MG63 (cell line): ENCODE data around the gene DACT1. TPM values are rescaled to one million over a fixed set of nuclear protein-coding genes. Genes with fewer than 3 reads are reported as not detected.

Source experiments
- DNase-seq: peaks from one replicate; pipeline ENCODE4 v3.0.0-alpha.2; 2020
- H3K27me3 ChIP-seq: fragments of 250-450 bp; sonication (Bioruptor Pico); 2 replicates; pipeline ENCODE4 v1.5.1; 2020; ENCODE audit warnings: mild to moderate bottlenecking, moderate library complexity
- H3K36me3 ChIP-seq: fragments of 250-450 bp; sonication (Bioruptor Pico); 2 replicates; pipeline ENCODE4 v1.5.1; 2020; ENCODE audit warnings: mild to moderate bottlenecking, moderate library complexity
- H3K4me3 ChIP-seq: fragments of 250-450 bp; sonication (Bioruptor Pico); 2 replicates; pipeline ENCODE4 v1.5.1; 2020; ENCODE audit warnings: mild to moderate bottlenecking, moderate library complexity
- H3K9me3 ChIP-seq: fragments of 250-450 bp; sonication (Bioruptor Pico); 2 replicates; pipeline ENCODE4 v1.5.1; 2020; ENCODE audit warnings: mild to moderate bottlenecking, moderate library complexity
- total RNA-seq: library from RNA; depleted of rRNA; stranded (reverse); fragments of >200 nt; shearing (Covaris generic); gene quantifications from 2 replicates; pipeline ENCODE4 v1.2.3, GENCODE V29; 2014; ENCODE audit warnings: low replicate concordance; rRNA removed

DACT1 gene
- total RNA-seq, 1 experiment from 2014 or later, result 2.6 TPM

GRCh38 chr14:58677996-58678395 lies 40.2 kb downstream of the DACT1 start:
- no peak overlapping the region for H3K4me3 ChIP-seq
- no peak for DNase-seq
- no peaks in the 10 kb centered on the region for H3K27me3 ChIP-seq
- no peaks in the 10 kb centered on the region for H3K36me3 ChIP-seq
- H3K9me3 ChIP-seq, result no peaks in the 10 kb centered on the region

- H3K27me3 ChIP-seq, result no peaks in the 10 kb centered on the region
- H3K4me3 ChIP-seq, result no peak overlapping the region
- no peaks in the 10 kb centered on the region for H3K9me3 ChIP-seq
- no peaks in the 10 kb centered on the region for H3K36me3 ChIP-seq
- DNase-seq, result no peak
Measured at GRCh38 chr14:58680698-58681097, 42.9 kb downstream of the DACT1 start.

GRCh38 chr14:58687232-58687795 lies 49.6 kb downstream of the DACT1 start:
- no peak for DNase-seq
- Histone ChIP-seq H3K36me3 (no peaks in the 10 kb centered on the region), H3K9me3 (no peaks in the 10 kb centered on the region), H3K27me3 (no peaks in the 10 kb centered on the region), H3K4me3 (no peak overlapping the region)

- H3K27me3 ChIP-seq, result no peaks in the 10 kb centered on the region
- DNase-seq, result no peak
- H3K36me3 ChIP-seq, result no peaks in the 10 kb centered on the region
- no peak overlapping the region for H3K4me3 ChIP-seq
- no peaks in the 10 kb centered on the region for H3K9me3 ChIP-seq
Measured at GRCh38 chr14:58690801-58691516, 53.2 kb downstream of the DACT1 start.

- no peak for DNase-seq
- Histone ChIP-seq H3K4me3 (no peak overlapping the region), H3K36me3 (no peaks in the 10 kb centered on the region), H3K9me3 (no peaks in the 10 kb centered on the region), H3K27me3 (no peaks in the 10 kb centered on the region)
Measured at GRCh38 chr14:58693048-58693447, 55.3 kb downstream of the DACT1 start.

GRCh38 chr14:58695514-58695913 lies 57.8 kb downstream of the DACT1 start:
- Histone ChIP-seq H3K9me3 (no peaks in the 10 kb centered on the region), H3K36me3 (no peaks in the 10 kb centered on the region), H3K4me3 (no peak overlapping the region), H3K27me3 (no peaks in the 10 kb centered on the region)
- DNase-seq, result no peak

GRCh38 chr14:58697266-58697929 lies 59.6 kb downstream of the DACT1 start:
- Histone ChIP-seq H3K36me3 (no peaks in the 10 kb centered on the region), H3K27me3 (no peaks in the 10 kb centered on the region), H3K4me3 (no peak overlapping the region), H3K9me3 (no peaks in the 10 kb centered on the region)
- no peak for DNase-seq

Other genes starting within 250 kb of the DACT1 start
- not detected in 2 replicates for gene TOMM20L, start 242.0 kb upstream of the DACT1 start, total RNA-seq
- 49.2 and 80.2 TPM in 2 replicates for gene TIMM9, start 210.4 kb upstream of the DACT1 start, total RNA-seq
- 11.5 and 28.4 TPM in 2 replicates for gene KIAA0586, start 210.2 kb upstream of the DACT1 start, total RNA-seq